ENCODE measurements around the gene FABP6. TPM values are rescaled to one million over a fixed set of nuclear protein-coding genes. Genes with fewer than 3 reads are reported as not detected.

Gene FABP6
- total and polyA plus RNA-seq, 5 donors from 2014 or later: not detected

Other genes starting within 250 kb of the FABP6 start
- gene TTC1, start 220.4 kb upstream of the FABP6 start, total RNA-seq: 33.6 TPM
- 100 to 1,000 TPM in 3 of 4 donors, 10 to 100 TPM in 1; 85.7 to 118 (median 105) TPM for gene TTC1, start 220.4 kb upstream of the FABP6 start, polyA plus RNA-seq
- gene PWWP2A, start 110.1 kb upstream of the FABP6 start, total RNA-seq: 28.2 TPM
- gene PWWP2A, start 110.1 kb upstream of the FABP6 start, polyA plus RNA-seq: 10 to 100 TPM; 22.9 to 35.0 (median 24.0) TPM
- not detected for gene CCNJL, start 83.1 kb downstream of the FABP6 start, total RNA-seq
- gene CCNJL, start 83.1 kb downstream of the FABP6 start, polyA plus RNA-seq: not detected
- not detected for gene C1QTNF2, start 141.1 kb downstream of the FABP6 start, total RNA-seq
- not detected for gene C1QTNF2, start 141.1 kb downstream of the FABP6 start, polyA plus RNA-seq
- gene FAM200C, start 170.5 kb downstream of the FABP6 start, total RNA-seq: not detected
- gene FAM200C, start 170.5 kb downstream of the FABP6 start, polyA plus RNA-seq: under 1 TPM; 0.17 to 0.37 (median 0.35) TPM
- 106 TPM for gene SLU7, start 189.6 kb downstream of the FABP6 start, total RNA-seq
- 100 to 1,000 TPM in 2 of 4 donors, 10 to 100 TPM in 2; 69.8 to 115 (median 93.3) TPM for gene SLU7, start 189.6 kb downstream of the FABP6 start, polyA plus RNA-seq
- 44.5 TPM for gene PTTG1, start 192.3 kb downstream of the FABP6 start, total RNA-seq
- gene PTTG1, start 192.3 kb downstream of the FABP6 start, polyA plus RNA-seq: 100 to 1,000 TPM in 3 of 4 donors, 10 to 100 TPM in 1; 87.8 to 148 (median 108) TPM

Measured in CD4-positive, CD25-positive, alpha-beta regulatory T cell (primary cell).